OCI-LY1 (cell line): ENCODE measurements around the gene DYRK2.

Experiments used
- H2AFZ ChIP-seq: fragments of 200-600 bp; sonication (generic), shearing (Covaris generic); 2 replicates; pipeline ENCODE4 v1.6.0; 2014; ENCODE audit warnings: antibody characterized with exemption, mild to moderate bottlenecking, low read length
- H3F3A ChIP-seq: fragments of 200-600 bp; sonication (generic), shearing (Covaris generic); 2 replicates; pipeline ENCODE4 v1.6.0; 2014; ENCODE audit warnings: mild to moderate bottlenecking, antibody characterized with exemption, low read length, moderate library complexity; ENCODE audit not compliant: insufficient read depth
- H3K27ac ChIP-seq: fragments of 200-600 bp; sonication (generic); 2 replicates; pipeline ENCODE4 v1.5.1; 2014; ENCODE audit warnings: low read length, mixed run types, mild to moderate bottlenecking, low read depth; ENCODE audit not compliant: poor library complexity, severe bottlenecking
- H3K27me3 ChIP-seq: fragments of 200-600 bp; sonication (generic); 2 replicates; pipeline ENCODE4 v1.6.0; 2014; ENCODE audit warnings: antibody characterized with exemption, mild to moderate bottlenecking, low read length, moderate library complexity; ENCODE audit not compliant: insufficient read depth
- H3K36me3 ChIP-seq: fragments of 200-600 bp; sonication (generic); 2 replicates; pipeline ENCODE4 v1.6.1; 2014; ENCODE audit warnings: mild to moderate bottlenecking, antibody characterized with exemption, low read length, moderate library complexity, mixed read lengths; ENCODE audit not compliant: insufficient read depth
- H3K4me1 ChIP-seq: fragments of 200-600 bp; sonication (generic); 2 replicates; pipeline ENCODE4 v1.5.1; 2014; ENCODE audit warnings: mild to moderate bottlenecking, low read length, moderate library complexity; ENCODE audit not compliant: insufficient read depth, severe bottlenecking
- H3K4me2 ChIP-seq: fragments of 200-600 bp; sonication (generic), shearing (Covaris generic); 2 replicates; pipeline ENCODE4 v1.6.1; 2014; ENCODE audit warnings: low read length
- H3K4me3 ChIP-seq: fragments of 200-600 bp; sonication (generic); 2 replicates; pipeline ENCODE4 v1.5.1; 2014; ENCODE audit warnings: low read length, low read depth, mild to moderate bottlenecking, mixed read lengths; ENCODE audit not compliant: poor library complexity, severe bottlenecking
- H3K79me2 ChIP-seq: fragments of 200-600 bp; shearing (Covaris generic); 2 replicates; pipeline ENCODE4 v1.6.1; 2016; ENCODE audit warnings: mixed run types, low read length, mixed read lengths; ENCODE audit not compliant: insufficient read depth
- H3K9ac ChIP-seq: fragments of 200-600 bp; sonication (generic), shearing (Covaris generic); 2 replicates; pipeline ENCODE4 v1.6.1; 2014; ENCODE audit warnings: mild to moderate bottlenecking, low read length, mixed read lengths
- H3K9me2 ChIP-seq: fragments of 200-600 bp; sonication (generic), shearing (Covaris generic); 2 replicates; pipeline ENCODE4 v1.6.1; 2014; ENCODE audit warnings: low read depth, mild to moderate bottlenecking, low read length, mixed read lengths
- H3K9me3 ChIP-seq: fragments of 200-600 bp; shearing (Covaris generic); 2 replicates; pipeline ENCODE4 v1.6.1; 2014; ENCODE audit warnings: low read length, mixed read lengths
- H4K20me1 ChIP-seq: fragments of 200-600 bp; sonication (generic), shearing (Covaris generic); 2 replicates; pipeline ENCODE4 v1.6.0; 2016; ENCODE audit warnings: mild to moderate bottlenecking, low read length; ENCODE audit not compliant: insufficient read depth
- EZH2 ChIP-seq: fragments of 200-600 bp; sonication (generic), shearing (Covaris generic); IDR thresholded peaks from 2 replicates; pipeline ENCODE4 v1.8.0; 2017; ENCODE audit warnings: borderline replicate concordance, mixed run types, mild to moderate bottlenecking, antibody characterized with exemption, low read length, moderate library complexity, mixed read lengths
- TF ChIP-seq, protein P1 (sequence below): fragments of 200-600 bp; sonication (generic), shearing (Covaris generic); IDR thresholded peaks from 2 replicates; pipeline ENCODE4 v1.5.1; 2017; ENCODE audit warnings: mild to moderate bottlenecking, antibody characterized with exemption, low read length, moderate library complexity, mixed read lengths

Gene DYRK2

DNA sequence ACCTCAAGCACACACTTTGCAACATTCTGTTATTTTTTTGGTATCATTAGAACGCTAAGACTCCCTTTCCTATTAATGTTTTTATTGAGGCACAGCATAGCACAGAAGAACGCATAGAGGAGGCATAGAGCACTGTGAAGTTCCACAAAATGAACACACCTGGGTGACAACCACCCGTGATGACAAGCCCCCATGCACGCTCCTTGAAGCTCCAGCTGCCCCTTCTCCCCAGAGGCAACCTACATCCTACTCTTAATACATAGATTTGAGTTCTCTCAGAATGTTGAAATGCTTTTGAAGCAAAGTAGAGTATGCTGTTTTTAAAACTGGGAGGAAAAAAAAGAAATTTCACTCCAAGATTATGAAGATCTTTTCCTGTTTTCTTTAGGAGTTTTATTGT lies 55.5 kb downstream of the DYRK2 start:
- TF ChIP-seq EZH2: no peak
- TF ChIP-seq, protein P1, sequence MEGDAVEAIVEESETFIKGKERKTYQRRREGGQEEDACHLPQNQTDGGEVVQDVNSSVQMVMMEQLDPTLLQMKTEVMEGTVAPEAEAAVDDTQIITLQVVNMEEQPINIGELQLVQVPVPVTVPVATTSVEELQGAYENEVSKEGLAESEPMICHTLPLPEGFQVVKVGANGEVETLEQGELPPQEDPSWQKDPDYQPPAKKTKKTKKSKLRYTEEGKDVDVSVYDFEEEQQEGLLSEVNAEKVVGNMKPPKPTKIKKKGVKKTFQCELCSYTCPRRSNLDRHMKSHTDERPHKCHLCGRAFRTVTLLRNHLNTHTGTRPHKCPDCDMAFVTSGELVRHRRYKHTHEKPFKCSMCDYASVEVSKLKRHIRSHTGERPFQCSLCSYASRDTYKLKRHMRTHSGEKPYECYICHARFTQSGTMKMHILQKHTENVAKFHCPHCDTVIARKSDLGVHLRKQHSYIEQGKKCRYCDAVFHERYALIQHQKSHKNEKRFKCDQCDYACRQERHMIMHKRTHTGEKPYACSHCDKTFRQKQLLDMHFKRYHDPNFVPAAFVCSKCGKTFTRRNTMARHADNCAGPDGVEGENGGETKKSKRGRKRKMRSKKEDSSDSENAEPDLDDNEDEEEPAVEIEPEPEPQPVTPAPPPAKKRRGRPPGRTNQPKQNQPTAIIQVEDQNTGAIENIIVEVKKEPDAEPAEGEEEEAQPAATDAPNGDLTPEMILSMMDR: no peak
- Histone ChIP-seq H4K20me1 (no peaks in the 10 kb centered on the region), H3K27me3 (no peaks in the 10 kb centered on the region), H3K4me3 (no peak overlapping the region), H3K9me2 (no peaks in the 10 kb centered on the region), H3K79me2 (no peaks in the 10 kb centered on the region), H3K4me1 (peaks cover 6% of the 10 kb centered on the region), H3K27ac (no peak overlapping the region), H2AFZ (no peak overlapping the region), H3K36me3 (no peaks in the 10 kb centered on the region), H3K4me2 (no peak overlapping the region), H3K9me3 (no peaks in the 10 kb centered on the region), H3K9ac (no peak overlapping the region), H3F3A (no peaks in the 10 kb centered on the region; the same call in 1 of the 2 replicates)

DNA sequence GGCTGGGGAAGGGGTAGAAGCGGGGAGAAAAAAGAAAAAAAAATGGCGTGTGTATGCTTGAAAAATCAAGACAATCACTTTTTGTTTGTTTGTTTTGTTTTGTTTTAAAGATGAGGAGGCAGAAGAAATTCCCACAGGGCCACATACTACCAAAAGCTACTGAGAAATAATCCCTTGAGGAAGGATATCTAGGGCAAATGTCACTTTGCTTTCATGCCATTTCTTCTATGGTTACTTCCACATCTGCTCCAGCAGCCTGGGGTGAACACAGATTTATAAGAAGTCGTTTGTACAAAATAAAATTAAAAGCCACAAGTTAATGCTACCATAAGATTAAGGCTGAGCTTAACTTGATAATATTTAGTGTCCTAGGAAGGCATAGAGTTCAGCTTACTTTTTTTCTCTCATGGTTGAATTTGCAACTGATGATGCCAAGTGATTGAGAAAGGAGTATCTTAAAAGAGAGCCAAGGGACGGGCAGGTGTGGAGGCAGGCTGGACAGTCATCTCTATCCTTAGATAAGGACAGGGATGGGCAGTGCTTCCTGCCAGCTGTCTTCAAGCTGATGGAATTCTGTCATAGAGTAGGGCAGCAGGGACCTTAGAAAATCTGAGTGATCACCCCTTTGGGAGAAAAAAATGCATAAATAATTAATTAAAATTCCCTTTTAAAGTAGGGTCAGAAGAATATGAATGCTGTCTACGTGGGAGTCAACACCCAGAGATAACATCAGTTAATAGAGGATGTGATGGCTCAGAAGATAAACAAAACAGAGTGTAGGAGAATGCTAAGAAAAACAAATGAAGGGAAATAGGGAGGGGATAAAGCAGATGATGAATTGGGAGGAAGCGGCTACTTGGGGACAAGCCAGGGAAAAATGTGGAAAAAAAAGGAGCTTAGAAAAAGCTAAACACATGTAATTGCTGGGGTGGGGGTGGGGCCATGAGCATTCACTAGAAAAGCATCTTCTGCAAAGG lies 57.1 kb downstream of the DYRK2 start:
- H3F3A ChIP-seq: no peaks in the 10 kb centered on the region
- H2AFZ ChIP-seq: no peak overlapping the region
- no peaks in the 10 kb centered on the region for H3K36me3 ChIP-seq
- H3K27ac ChIP-seq: no peak overlapping the region
- H3K27me3 ChIP-seq: no peaks in the 10 kb centered on the region
- no peaks in the 10 kb centered on the region for H3K79me2 ChIP-seq
- H3K9ac ChIP-seq: no peak overlapping the region
- H3K4me2 ChIP-seq: no peak overlapping the region
- no peak for TF ChIP-seq EZH2
- TF ChIP-seq, protein P1: no peak
- H3K4me3 ChIP-seq: no peak overlapping the region
- H3K9me2 ChIP-seq: no peaks in the 10 kb centered on the region
- no peaks in the 10 kb centered on the region for H4K20me1 ChIP-seq
- no peaks in the 10 kb centered on the region for H3K4me1 ChIP-seq
- no peaks in the 10 kb centered on the region for H3K9me3 ChIP-seq

DNA sequence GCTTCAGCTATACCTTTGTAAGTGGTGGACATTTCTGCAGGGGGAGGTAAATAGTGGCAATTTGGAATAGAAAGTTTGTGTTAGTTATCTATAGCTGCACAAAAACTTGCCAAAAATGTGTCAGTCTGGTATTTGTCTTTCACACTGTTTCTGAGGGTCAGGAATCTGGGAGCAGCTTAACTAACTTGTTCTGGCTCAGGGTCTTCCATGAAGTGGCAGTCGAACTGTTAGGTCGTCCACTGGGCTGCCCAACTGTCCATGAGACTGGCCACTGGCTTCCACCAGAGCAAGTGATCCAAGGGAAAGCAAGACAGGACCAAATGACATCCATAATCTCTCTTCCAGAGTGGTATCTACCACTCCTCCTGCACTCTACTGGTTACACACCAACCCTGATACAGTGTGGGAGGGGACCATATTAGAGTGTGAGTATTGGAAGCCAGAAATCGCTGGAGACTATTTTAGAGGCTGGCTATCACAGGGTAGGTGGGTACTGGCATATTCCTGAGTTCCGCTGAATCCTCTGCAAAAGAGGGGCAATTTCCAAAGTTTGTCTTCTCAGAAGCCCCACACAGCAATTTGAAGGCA lies 60.9 kb downstream of the DYRK2 start:
- H3K27ac ChIP-seq: no peak overlapping the region
- H3K9me3 ChIP-seq: no peaks in the 10 kb centered on the region

More for the DNA sequence above, 60.9 kb downstream of the DYRK2 start:
- H3F3A ChIP-seq: no peaks in the 10 kb centered on the region
- no peak overlapping the region for H3K4me3 ChIP-seq
- H3K27me3 ChIP-seq: no peaks in the 10 kb centered on the region
- no peak for TF ChIP-seq EZH2
- TF ChIP-seq, protein P1: no peak
- no peaks in the 10 kb centered on the region for H3K9me2 ChIP-seq
- H3K9ac ChIP-seq: no peak overlapping the region
- H2AFZ ChIP-seq: no peak overlapping the region
- no peaks in the 10 kb centered on the region for H3K79me2 ChIP-seq
- no peaks in the 10 kb centered on the region for H3K36me3 ChIP-seq
- H4K20me1 ChIP-seq: no peaks in the 10 kb centered on the region
- H3K4me1 ChIP-seq: no peaks in the 10 kb centered on the region
- H3K4me2 ChIP-seq: no peak overlapping the region
